LNCaP clone FGC (cell line): ENCODE data around the gene KBTBD12.
"Not testable (repeated sequence)": the region's sequence is repeated elsewhere in the genome, so short reads cannot be mapped to it uniquely, and the experiment has no call there.

Experiments
- DNase-seq: peaks from one replicate; pipeline ENCODE4 v3.0.0-alpha.2; 2011; ENCODE audit warnings: low read depth
- H3K4me3 ChIP-seq: 2 replicates; pipeline ENCODE4 v1.5.1; 2011; ENCODE audit warnings: mild to moderate bottlenecking, low read depth, low read length, control low read depth
- CTCF ChIP-seq: IDR thresholded peaks from 2 replicates; pipeline ENCODE4 v1.5.1; 2012; ENCODE audit warnings: mild to moderate bottlenecking; ENCODE audit not compliant: control insufficient read depth, insufficient read depth; ENCODE audit errors: extremely low read depth

KBTBD12 gene

DNA sequence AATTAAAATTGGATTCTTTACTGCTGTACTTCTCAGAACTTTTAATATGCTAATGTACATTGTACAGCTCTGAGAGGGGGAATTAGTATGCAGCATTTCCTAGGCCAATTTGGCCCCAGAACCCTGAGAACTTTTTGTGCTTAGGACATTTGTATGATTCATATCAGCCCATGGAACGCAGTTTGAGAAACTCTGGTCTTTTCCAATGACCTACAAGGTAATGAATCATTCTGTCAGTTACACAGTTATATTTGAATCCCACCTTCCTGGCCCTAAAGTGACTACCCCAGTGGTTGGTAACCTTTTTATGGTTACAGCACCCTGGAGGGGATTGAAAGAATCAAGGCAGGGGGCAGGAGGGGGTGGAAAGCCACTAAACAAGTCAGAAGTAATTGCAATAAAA is 25.6 kb upstream of the KBTBD12 start:
- TF ChIP-seq CTCF, result no peak
- no peak overlapping the region for H3K4me3 ChIP-seq
- no peak for DNase-seq

DNA sequence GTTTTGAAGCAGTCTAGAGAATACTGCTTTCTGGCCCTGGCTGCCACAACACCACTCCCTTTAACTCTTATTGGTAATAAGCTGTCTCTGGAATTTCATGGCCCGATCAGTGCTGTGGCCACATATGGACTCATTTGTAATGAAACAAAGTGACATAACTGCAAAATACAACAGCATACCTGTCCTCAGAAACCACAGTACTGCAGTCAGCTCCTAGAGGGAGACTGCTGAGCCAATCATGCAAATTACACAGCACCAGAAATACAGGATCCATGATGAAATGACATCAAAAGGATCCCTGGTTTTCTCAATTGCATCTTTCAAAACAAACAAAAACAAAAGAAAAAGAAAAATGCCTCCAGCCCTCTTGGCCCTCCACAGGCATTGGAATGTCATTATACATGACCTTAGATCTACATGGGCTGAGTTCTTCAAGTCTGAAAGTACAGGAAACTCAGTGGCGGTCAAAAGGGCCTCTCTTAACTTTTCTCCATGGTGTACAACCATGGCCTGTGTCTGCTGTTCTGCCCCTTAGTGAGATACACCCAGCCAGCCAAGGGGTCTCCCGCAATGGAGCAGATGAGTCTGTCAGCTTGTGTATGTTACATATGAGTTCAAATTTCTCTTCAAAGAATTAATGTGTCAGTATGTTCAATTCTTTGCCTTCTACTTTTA is 24.9 kb upstream of the KBTBD12 start:
- TF ChIP-seq CTCF, result no peak
- no peak overlapping the region for H3K4me3 ChIP-seq
- DNase-seq, result no peak

GRCh38 chr3:127890651-127891290 is 24.3 kb upstream of the KBTBD12 start:
- not testable (repeated sequence) for DNase-seq, H3K4me3 ChIP-seq

GRCh38 chr3:127894481-127894880 is 20.6 kb upstream of the KBTBD12 start:
- no peak overlapping the region for H3K4me3 ChIP-seq
- DNase-seq, result no peak
- TF ChIP-seq CTCF, result no peak

- no peak overlapping the region for H3K4me3 ChIP-seq
- TF ChIP-seq CTCF, result no peak
- no peak for DNase-seq
Observed at GRCh38 chr3:127899200-127899599, 15.8 kb upstream of the KBTBD12 start.

DNA sequence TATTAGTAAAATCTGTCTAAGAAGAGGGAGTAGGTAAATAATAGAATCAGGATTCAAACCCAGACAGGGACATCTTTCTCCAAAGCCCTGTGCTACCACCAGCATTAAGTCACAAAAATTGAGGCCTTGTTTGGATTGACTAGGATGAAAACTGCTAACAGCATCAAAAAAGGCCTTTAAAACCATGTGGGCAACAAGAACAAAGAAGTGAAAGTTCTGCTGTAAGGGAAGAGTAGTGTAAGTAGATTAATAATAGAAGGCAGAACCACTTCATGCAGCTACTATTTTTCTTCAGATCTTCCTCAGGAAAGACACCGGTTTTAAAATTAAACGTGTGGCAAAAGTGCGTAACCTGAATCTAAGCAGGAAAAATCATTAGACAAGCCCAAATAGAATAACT is 15.3 kb upstream of the KBTBD12 start:
- no peak for TF ChIP-seq CTCF
- no peak for DNase-seq
- H3K4me3 ChIP-seq, result no peak overlapping the region

GRCh38 chr3:127900536-127900935 is 14.5 kb upstream of the KBTBD12 start:
- no peak overlapping the region for H3K4me3 ChIP-seq
- TF ChIP-seq CTCF, result no peak
- no peak for DNase-seq
